SH-SY5Y (cell line): ENCODE results near the gene WNK2.

Experiments
- GATA2 ChIP-seq: IDR thresholded peaks from 2 replicates; pipeline ENCODE4 v1.6.1; 2011; ENCODE audit warnings: mild to moderate bottlenecking, low read depth, low read length
- GATA3 ChIP-seq: IDR thresholded peaks from 2 replicates; pipeline ENCODE4 v1.6.1; 2011; ENCODE audit warnings: low read depth, mild to moderate bottlenecking, low read length, moderate library complexity

GRCh38 chr9:93134740-93135444, 49.0 kb upstream of the WNK2 start:
- TF ChIP-seq GATA3 (no peak), GATA2 (no peak)
